HFFc6 (cell line): Measurements from ENCODE around the gene ITPRID1. TPM values are rescaled to one million over a fixed set of nuclear protein-coding genes. Genes with fewer than 3 reads are reported as not detected.

Experiments
- DNase-seq: peaks from one replicate; pipeline ENCODE4 v3.0.0-alpha.2; 2018
- H3K27ac Mint-ChIP-seq: 2 replicates; pipeline ENCODE4 v1.8.0; 2020; ENCODE audit warnings: mild to moderate bottlenecking, mixed read lengths
- H3K27me3 Mint-ChIP-seq: 2 replicates; pipeline ENCODE4 v1.8.0; 2021; ENCODE audit warnings: mild to moderate bottlenecking, moderate library complexity, mixed read lengths; ENCODE audit not compliant: insufficient read depth
- H3K36me3 Mint-ChIP-seq: 2 replicates; pipeline ENCODE4 v1.8.0; 2021; ENCODE audit warnings: low read depth, mixed read lengths
- H3K4me1 Mint-ChIP-seq: 2 replicates; pipeline ENCODE4 v1.8.0; 2020; ENCODE audit warnings: low read depth, mixed read lengths
- H3K4me3 Mint-ChIP-seq: 2 replicates; pipeline ENCODE4 v1.8.0; 2020; ENCODE audit warnings: mild to moderate bottlenecking, moderate library complexity, mixed read lengths
- H3K9me3 Mint-ChIP-seq: 2 replicates; pipeline ENCODE4 v1.8.0; 2020; ENCODE audit warnings: mild to moderate bottlenecking, mixed read lengths
- CTCF ChIP-seq: fragments of 200-600 bp; sonication (generic); IDR thresholded peaks from 2 replicates; pipeline ENCODE4 v1.5.0; 2021; ENCODE audit warnings: antibody characterized with exemption, mild to moderate bottlenecking
- total RNA-seq, 6 experiments: library from RNA; stranded (reverse); fragmentation: NEBNext Ultra II Directional; extraction: Animal tissue kit (Norgen Biotek cat#: 25700); gene quantifications; 2 replicates in 1 of 6; 3 replicates in 5 of 6; pipeline ENCODE4 v1.2.3, GENCODE V29; 2021

Gene ITPRID1
- total RNA-seq, 6 experiments from 2014 or later, result not detected

- no peaks in the 10 kb centered on the region for H3K4me1 Mint-ChIP-seq
- H3K27ac Mint-ChIP-seq, result no peak overlapping the region
- no peak overlapping the region for H3K4me3 Mint-ChIP-seq
- H3K36me3 Mint-ChIP-seq, result no peaks in the 10 kb centered on the region
- DNase-seq, result no peak
- TF ChIP-seq CTCF, result no peak
- peaks cover 2% of the 10 kb centered on the region; the same call in 1 of the 2 replicates for H3K27me3 Mint-ChIP-seq
- H3K9me3 Mint-ChIP-seq, result peaks cover 14% of the 10 kb centered on the region
Observed at GRCh38 chr7:31633467-31633866, 119.6 kb downstream of the ITPRID1 start.

- no peak overlapping the region for H3K27ac Mint-ChIP-seq
- peaks cover 9% of the 10 kb centered on the region for H3K9me3 Mint-ChIP-seq
- H3K36me3 Mint-ChIP-seq, result no peaks in the 10 kb centered on the region
- no peak overlapping the region for H3K4me3 Mint-ChIP-seq
- peak; percentile 63 for TF ChIP-seq CTCF
- peak; percentile 21 for DNase-seq
- peaks cover 2% of the 10 kb centered on the region; the same call in 1 of the 2 replicates for H3K27me3 Mint-ChIP-seq
- H3K4me1 Mint-ChIP-seq, result no peaks in the 10 kb centered on the region
Observed at GRCh38 chr7:31633894-31634494, 120.1 kb downstream of the ITPRID1 start.

GRCh38 chr7:31640381-31640780 lies 126.5 kb downstream of the ITPRID1 start:
- Mint-ChIP-seq H3K27me3 (peaks cover 1% of the 10 kb centered on the region; the same call in 1 of the 2 replicates), H3K36me3 (no peaks in the 10 kb centered on the region), H3K27ac (no peak overlapping the region), H3K9me3 (peaks cover 38% of the 10 kb centered on the region), H3K4me3 (no peak overlapping the region), H3K4me1 (no peaks in the 10 kb centered on the region)
- no peak for TF ChIP-seq CTCF
- no peak for DNase-seq

- H3K4me1 Mint-ChIP-seq, result no peaks in the 10 kb centered on the region
- no peak for DNase-seq
- peaks cover 42% of the 10 kb centered on the region for H3K9me3 Mint-ChIP-seq
- TF ChIP-seq CTCF, result no peak
- H3K4me3 Mint-ChIP-seq, result no peak overlapping the region
- no peaks in the 10 kb centered on the region for H3K36me3 Mint-ChIP-seq
- peaks cover 1% of the 10 kb centered on the region; the same call in 1 of the 2 replicates for H3K27me3 Mint-ChIP-seq
- H3K27ac Mint-ChIP-seq, result no peak overlapping the region
Observed at GRCh38 chr7:31642681-31643115, 128.8 kb downstream of the ITPRID1 start.

GRCh38 chr7:31646942-31647341 lies 133.1 kb downstream of the ITPRID1 start:
- Mint-ChIP-seq H3K4me3 (no peak overlapping the region), H3K9me3 (peaks cover 35% of the 10 kb centered on the region), H3K36me3 (no peaks in the 10 kb centered on the region), H3K27ac (no peak overlapping the region), H3K4me1 (no peaks in the 10 kb centered on the region), H3K27me3 (peaks cover 1% of the 10 kb centered on the region)
- no peak for TF ChIP-seq CTCF
- DNase-seq, result no peak
